ENCODE data around the gene NSMF. TPM values are rescaled to one million over a fixed set of nuclear protein-coding genes. Genes with fewer than 3 reads are reported as not detected.
A peak's percentile ranks its signal among the peaks of the same experiment; 100 is the strongest.

NSMF gene
- total and polyA plus RNA-seq, 2 of the 4 experiments (the other 2 are of a cell fraction): 7.7 to 40.9 TPM

DNA sequence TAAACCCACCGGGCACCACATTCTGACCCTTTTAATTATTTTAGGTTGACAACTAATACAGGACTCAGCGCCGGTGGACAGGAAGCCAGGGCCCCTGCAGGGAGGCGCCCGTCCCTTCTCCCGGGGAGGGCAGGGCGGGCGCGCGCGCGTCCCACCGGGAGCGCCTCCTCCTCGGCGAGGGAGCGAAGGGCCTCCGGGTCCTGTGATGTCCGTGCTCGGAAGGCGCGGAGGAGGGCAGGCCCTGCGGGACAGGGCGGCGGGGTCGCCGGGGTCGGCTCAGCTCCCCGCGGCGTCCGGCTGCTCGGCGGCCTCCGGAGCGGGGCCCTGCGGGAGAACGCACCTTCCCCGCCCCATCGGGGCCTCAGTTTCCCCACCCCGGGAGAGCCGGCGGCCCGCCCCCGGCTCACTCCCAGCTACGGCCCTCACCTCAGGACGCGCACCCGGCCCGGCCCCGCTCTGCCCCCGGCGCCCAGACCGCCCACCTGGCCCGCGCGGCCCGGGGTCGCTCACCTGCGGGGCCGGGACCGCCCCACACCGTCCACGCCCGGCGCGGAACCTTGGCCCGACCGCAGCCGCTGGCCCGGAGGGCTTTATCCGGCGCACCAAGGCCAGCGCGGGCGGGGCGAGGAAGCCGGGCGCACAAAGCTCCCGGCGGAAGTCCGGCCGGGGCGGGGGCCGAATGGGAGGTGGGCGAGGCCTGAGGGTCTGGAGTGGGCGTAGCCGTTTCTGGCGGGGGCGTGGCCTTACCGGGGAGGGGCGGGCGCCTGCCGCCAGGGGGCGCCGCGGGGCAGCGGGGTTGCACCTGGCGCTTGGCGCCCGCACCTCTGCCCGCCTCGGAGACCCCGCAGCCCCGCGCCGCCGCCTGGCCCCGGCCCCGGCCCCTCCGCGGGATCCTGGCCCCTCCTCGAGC lies 36.3 kb downstream of the NSMF start, which contains the start of the genes EXD3 and NOXA1:
Gene EXD3 (minus strand): TSS at position 559 of the 910 bp plus-strand sequence. CDS start 27,805 bp downstream, outside the sequence.
Gene NOXA1 (plus strand): TSS at position 790 of the 910 bp plus-strand sequence. CDS start 137 bp downstream, outside the sequence.
- peak within 1 kb of the TSS; percentile 76 for H3K4ac ChIP-seq (ENCODE audit: low read depth, low read length)
- CTCF ChIA-PET: interaction anchor here (0.6 to 1.0 kb wide), 5 partner anchors 10 to 112 kb away, joined by 3 to 9 read pairs (median 4); partner anchors contain the start of gene ENTPD8
- peak within 1 kb of the TSS; percentile 10; the same call in 1 of the 2 replicates for H2AK5ac ChIP-seq (ENCODE audit: low read depth, low read length)
- peak within 1 kb of the TSS; percentile 85 for H3K9ac ChIP-seq (ENCODE audit: low read depth, low read length)
- peak; percentile 96 for ATAC-seq (ENCODE audit: low read depth)
- H2BK5ac ChIP-seq (ENCODE audit: low read depth, low read length, poor library complexity, severe bottlenecking): peak within 1 kb of the TSS; percentile 28
- peak within 1 kb of the TSS; percentile 92 for H4K5ac ChIP-seq (ENCODE audit: low read depth, low read length)
- dilution Hi-C loops (cut with HindIII; ENCODE audit: low sequenced_read_pairs, unreplicated experiment) (no loop called here), in situ Hi-C loops (cut with MboI; ENCODE audit: low sequenced_read_pairs) (no loop called here), intact Hi-C loops (cut with micrococcal nuclease) (no loop called here)
- H3K36me3 ChIP-seq (ENCODE audit: control insufficient read depth, insufficient read depth, low read length): no peaks in the 10 kb centered on the region
- H3K27me3 ChIP-seq (ENCODE audit: control insufficient read depth, insufficient read depth, low read length): no peaks in the 10 kb centered on the region; the same call in 1 of the 2 replicates
- H2BK120ac ChIP-seq (ENCODE audit: low read depth, low read length): no peak within 1 kb of the TSS
- DNase-seq: peak; percentile 88
- peaks cover 5% of the 10 kb centered on the region; the same call in 1 of the 2 replicates for H3K4me1 ChIP-seq (ENCODE audit: control insufficient read depth, insufficient read depth, low read length)
- peak within 1 kb of the TSS; percentile 16; the same call in 1 of the 2 replicates for H3K27ac ChIP-seq (ENCODE audit: insufficient read depth, low read length)
- H2BK15ac ChIP-seq (ENCODE audit: low read depth, low read length): no peak within 1 kb of the TSS; the same call in 2 of the 3 replicates
- no peak within 1 kb of the TSS for H2BK20ac ChIP-seq (ENCODE audit: low read depth, low read length)
- H3K14ac ChIP-seq (replicated peaks; ENCODE audit: low read depth, low read length): peak within 1 kb of the TSS; percentile 59
- peak within 1 kb of the TSS; percentile 98 for H2AFZ ChIP-seq (replicated peaks; ENCODE audit: low read length, poor library complexity)
- H3K9me3 ChIP-seq (ENCODE audit: control insufficient read depth, insufficient read depth, low read length): no peaks in the 10 kb centered on the region
- peak within 1 kb of the TSS; percentile 66; the same call in 1 of the 2 replicates for H4K91ac ChIP-seq (ENCODE audit: insufficient read depth, low read depth, low read length)
- POLR2A ChIA-PET (ENCODE audit: unreplicated experiment): no interaction called here
- WGBS, 2 experiments (ENCODE audit: extremely low coverage in 2 of 2, insufficient read length in 1 of 2): 1% methylated on average over 26 of the region's 113 CpGs; no CpG with 5 or more reads in 1 of the 2 experiments
- BruUV-seq (replicated peaks): no TSS peak
- peak within 1 kb of the TSS; percentile 93 for H2AK9ac ChIP-seq (replicated peaks; ENCODE audit: low read depth, low read length, poor library complexity)
- peak within 1 kb of the TSS; percentile 20; the same call in 1 of the 2 replicates for H3K56ac ChIP-seq (ENCODE audit: extremely low read depth, insufficient read depth, low read length)
- no peaks in the 10 kb centered on the region for H3K9me1 ChIP-seq (ENCODE audit: insufficient read depth, low read length)
- no peaks in the 10 kb centered on the region for H4K20me1 ChIP-seq (ENCODE audit: insufficient read depth, low read length)
- H3K4me3 ChIP-seq (ENCODE audit: insufficient read depth, low read depth, low read length): peak within 1 kb of the TSS; percentile 79
- peak within 1 kb of the TSS; percentile 10; the same call in 1 of the 2 replicates for H3K18ac ChIP-seq (ENCODE audit: low read depth, low read length)
- peaks cover 16 to 24% of the 10 kb centered on the region in 2 experiments for H3K79me1 ChIP-seq (ENCODE audit: low read depth in 1 of 2, low read length in 2 of 2)
- H3K23ac ChIP-seq (ENCODE audit: low read depth, low read length): peak within 1 kb of the TSS; percentile 50
- H4K8ac ChIP-seq (ENCODE audit: low read depth in 2 of 2, low read length in 2 of 2): peak within 1 kb of the TSS; percentile 71 to 95
- peak within 1 kb of the TSS; percentile 98 for H3K4me2 ChIP-seq (ENCODE audit: low read depth, low read length)
- TF ChIP-seq BHLHE40 (IDR thresholded peaks at IDR 0.05; ENCODE audit: low read depth, low read length) (no peak), MAZ (IDR thresholded peaks at IDR 0.05; ENCODE audit: borderline replicate concordance, low read depth, low read length) (peak; percentile 99), RAD21 (IDR thresholded peaks at IDR 0.05; ENCODE audit: low read length) (peak; percentile 44), MAFK (IDR thresholded peaks at IDR 0.05; ENCODE audit: low read depth, low read length) (no peak), RFX5 (IDR thresholded peaks at IDR 0.05; ENCODE audit: low read depth, low read length) (no peak), NFE2L2 (IDR thresholded peaks at IDR 0.05; ENCODE audit: low read depth, low read length) (no peak), CEBPB (IDR thresholded peaks at IDR 0.05; ENCODE audit: low read depth, low read length) (no peak), CHD1 (IDR thresholded peaks at IDR 0.05; ENCODE audit: low read depth, low read length) (no peak), POLR2A (IDR thresholded peaks at IDR 0.05; ENCODE audit: low read depth, low read length) (no peak), FOS (IDR thresholded peaks at IDR 0.05; ENCODE audit: low read depth, low read length) (0 out of 2 replicates have a peak, but pooled peaks have one; percentile 3), MXI1 (IDR thresholded peaks at IDR 0.05; ENCODE audit: borderline replicate concordance, low read depth, low read length) (no peak), RCOR1 (IDR thresholded peaks at IDR 0.05; ENCODE audit: insufficient replicate concordance, low read length) (no peak), SMC3 (IDR thresholded peaks at IDR 0.05; ENCODE audit: low read depth, low read length) (peak; percentile 54)
- TF ChIP-seq, protein P1, sequence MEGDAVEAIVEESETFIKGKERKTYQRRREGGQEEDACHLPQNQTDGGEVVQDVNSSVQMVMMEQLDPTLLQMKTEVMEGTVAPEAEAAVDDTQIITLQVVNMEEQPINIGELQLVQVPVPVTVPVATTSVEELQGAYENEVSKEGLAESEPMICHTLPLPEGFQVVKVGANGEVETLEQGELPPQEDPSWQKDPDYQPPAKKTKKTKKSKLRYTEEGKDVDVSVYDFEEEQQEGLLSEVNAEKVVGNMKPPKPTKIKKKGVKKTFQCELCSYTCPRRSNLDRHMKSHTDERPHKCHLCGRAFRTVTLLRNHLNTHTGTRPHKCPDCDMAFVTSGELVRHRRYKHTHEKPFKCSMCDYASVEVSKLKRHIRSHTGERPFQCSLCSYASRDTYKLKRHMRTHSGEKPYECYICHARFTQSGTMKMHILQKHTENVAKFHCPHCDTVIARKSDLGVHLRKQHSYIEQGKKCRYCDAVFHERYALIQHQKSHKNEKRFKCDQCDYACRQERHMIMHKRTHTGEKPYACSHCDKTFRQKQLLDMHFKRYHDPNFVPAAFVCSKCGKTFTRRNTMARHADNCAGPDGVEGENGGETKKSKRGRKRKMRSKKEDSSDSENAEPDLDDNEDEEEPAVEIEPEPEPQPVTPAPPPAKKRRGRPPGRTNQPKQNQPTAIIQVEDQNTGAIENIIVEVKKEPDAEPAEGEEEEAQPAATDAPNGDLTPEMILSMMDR (conservative IDR thresholded peaks at IDR 0.05; ENCODE audit: low read depth, low read length): peak; percentile 76
- TF ChIP-seq, protein P2, sequence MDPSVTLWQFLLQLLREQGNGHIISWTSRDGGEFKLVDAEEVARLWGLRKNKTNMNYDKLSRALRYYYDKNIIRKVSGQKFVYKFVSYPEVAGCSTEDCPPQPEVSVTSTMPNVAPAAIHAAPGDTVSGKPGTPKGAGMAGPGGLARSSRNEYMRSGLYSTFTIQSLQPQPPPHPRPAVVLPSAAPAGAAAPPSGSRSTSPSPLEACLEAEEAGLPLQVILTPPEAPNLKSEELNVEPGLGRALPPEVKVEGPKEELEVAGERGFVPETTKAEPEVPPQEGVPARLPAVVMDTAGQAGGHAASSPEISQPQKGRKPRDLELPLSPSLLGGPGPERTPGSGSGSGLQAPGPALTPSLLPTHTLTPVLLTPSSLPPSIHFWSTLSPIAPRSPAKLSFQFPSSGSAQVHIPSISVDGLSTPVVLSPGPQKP (IDR thresholded peaks at IDR 0.05; ENCODE audit: borderline replicate concordance, low read depth, low read length): no peak

Data from IMR-90 (cell line).